ENCODE data around the gene CNTN1. TPM values are rescaled to one million over a fixed set of nuclear protein-coding genes. Genes with fewer than 3 reads are reported as not detected.

CNTN1 gene
- total and polyA plus RNA-seq, 10 donors = 0.50 to 12.3 (median 5.8) TPM

DNA sequence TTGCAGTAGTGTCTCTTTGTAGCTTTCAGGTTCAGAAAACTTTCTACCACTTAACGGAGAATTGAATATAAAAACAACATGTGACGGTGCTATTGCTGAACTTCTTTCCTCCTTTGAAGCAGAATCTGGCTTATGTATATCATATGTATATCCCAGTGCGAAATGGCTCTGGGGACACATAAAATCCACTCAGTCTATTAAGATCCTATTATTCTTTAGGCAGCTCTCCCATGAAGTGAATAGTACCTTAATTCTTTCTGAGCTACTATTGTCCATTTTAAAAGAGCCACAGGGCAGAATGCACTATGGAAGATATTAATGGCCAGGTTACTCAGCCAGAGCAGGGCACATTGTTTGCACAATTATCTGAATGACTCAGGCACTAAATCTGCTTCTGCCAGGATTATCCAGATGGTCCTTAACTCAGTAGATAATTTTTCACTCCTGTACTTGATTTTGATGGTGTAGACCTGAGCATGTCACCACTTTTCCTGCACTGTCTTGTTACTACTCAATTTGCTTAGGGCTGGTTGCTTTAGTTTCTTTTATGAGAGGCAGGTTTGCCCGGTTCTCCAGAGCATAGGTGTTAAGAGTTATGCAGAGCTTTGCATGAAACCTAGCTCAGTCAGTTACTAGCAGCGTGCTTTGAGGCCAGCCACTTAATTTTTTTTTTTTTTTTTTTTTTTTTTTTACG is 5.5 kb downstream of the CNTN1 start:
- peaks cover 0 to 5% (median 2%) of the 10 kb centered on the region in 6 donors for H3K4me1 ChIP-seq

DNA sequence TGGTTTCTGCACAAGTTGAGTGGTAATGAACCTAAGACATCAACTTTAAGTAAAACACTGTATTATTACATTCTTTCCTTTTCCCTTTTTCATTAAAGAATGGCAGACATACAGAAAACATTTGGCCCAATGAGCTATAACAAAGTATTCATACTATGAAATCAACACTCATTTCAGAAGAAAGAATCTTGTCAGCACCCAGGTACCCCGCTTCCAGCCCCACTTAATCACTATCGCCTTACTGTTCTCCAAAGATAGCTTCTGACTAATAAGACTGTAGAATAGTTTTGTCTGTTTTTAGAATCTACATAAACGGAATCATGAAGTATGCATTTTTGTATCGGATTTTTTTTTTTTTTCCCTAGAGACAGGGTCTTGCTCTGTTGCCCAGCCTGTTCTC is 9.5 kb downstream of the CNTN1 start:
- intact Hi-C loops (cut with DNase I; ENCODE audit: low total_unique reads) = no loop called here
- Histone ChIP-seq H3K36me3 (no peaks in the 10 kb centered on the region), H3K27me3 (replicated peaks in 1 of 7) (no peaks in the 10 kb centered on the region), H3K27ac (no peak overlapping the region), H3K4me1 (no peaks in the 10 kb centered on the region), H3K4me3 (no peak overlapping the region), H3K9me3 (no peaks in the 10 kb centered on the region)
- WGBS, 5 donors = 69 to 85% (median 76%) methylated on average over 4 of the region's 4 CpGs
- TF ChIP-seq, protein P1, sequence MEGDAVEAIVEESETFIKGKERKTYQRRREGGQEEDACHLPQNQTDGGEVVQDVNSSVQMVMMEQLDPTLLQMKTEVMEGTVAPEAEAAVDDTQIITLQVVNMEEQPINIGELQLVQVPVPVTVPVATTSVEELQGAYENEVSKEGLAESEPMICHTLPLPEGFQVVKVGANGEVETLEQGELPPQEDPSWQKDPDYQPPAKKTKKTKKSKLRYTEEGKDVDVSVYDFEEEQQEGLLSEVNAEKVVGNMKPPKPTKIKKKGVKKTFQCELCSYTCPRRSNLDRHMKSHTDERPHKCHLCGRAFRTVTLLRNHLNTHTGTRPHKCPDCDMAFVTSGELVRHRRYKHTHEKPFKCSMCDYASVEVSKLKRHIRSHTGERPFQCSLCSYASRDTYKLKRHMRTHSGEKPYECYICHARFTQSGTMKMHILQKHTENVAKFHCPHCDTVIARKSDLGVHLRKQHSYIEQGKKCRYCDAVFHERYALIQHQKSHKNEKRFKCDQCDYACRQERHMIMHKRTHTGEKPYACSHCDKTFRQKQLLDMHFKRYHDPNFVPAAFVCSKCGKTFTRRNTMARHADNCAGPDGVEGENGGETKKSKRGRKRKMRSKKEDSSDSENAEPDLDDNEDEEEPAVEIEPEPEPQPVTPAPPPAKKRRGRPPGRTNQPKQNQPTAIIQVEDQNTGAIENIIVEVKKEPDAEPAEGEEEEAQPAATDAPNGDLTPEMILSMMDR (IDR thresholded peaks at IDR 0.05 in 8 of 11, conservative IDR thresholded peaks at IDR 0.05 in 3 of 11) = no peak
- TF ChIP-seq POLR2A (IDR thresholded peaks at IDR 0.05) (no peak), POLR2AphosphoS5 (IDR thresholded peaks at IDR 0.05) (no peak)
- DNase-seq = no peak

More for the DNA sequence above, 5.5 kb downstream of the CNTN1 start:
- no peak for TF ChIP-seq POLR2AphosphoS5 (IDR thresholded peaks at IDR 0.05)
- TF ChIP-seq POLR2A (IDR thresholded peaks at IDR 0.05) = no peak
- TF ChIP-seq, protein P1 (IDR thresholded peaks at IDR 0.05 in 8 of 11, conservative IDR thresholded peaks at IDR 0.05 in 3 of 11) = no peak
- no peaks in the 10 kb centered on the region for H3K9me3 ChIP-seq
- no peaks in the 10 kb centered on the region for H3K36me3 ChIP-seq
- H3K4me3 ChIP-seq = no peak overlapping the region
- peaks cover 0 to 25% (median 10%) of the 10 kb centered on the region in 7 donors for H3K27me3 ChIP-seq (replicated peaks in 1 of 7)
- DNase-seq = no peak
- H3K27ac ChIP-seq = no peak overlapping the region
- WGBS, 5 donors = 86 to 89% (median 86%) methylated on average over 5 to 6 of the region's 6 CpGs
- intact Hi-C loops (cut with DNase I; ENCODE audit: low total_unique reads) = no loop called here

DNA sequence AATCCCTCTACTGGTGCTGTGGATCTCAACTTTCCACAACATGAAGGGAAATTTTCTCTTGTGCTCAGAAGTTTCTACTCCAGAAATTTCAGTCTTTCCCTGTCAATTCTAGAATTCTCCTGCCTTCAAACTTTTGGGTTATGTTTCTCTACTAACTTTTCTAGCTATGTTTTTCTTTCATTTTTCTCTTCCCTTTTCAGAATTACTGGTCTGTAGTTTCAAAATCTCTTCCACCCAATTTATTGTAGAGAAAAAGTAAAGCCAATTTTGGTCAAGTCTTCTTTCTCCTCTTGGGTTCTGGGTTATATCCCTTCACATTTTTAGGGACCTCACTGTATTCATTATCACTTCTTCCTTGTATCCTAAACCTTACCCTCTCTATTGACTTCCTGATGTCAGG is 18.9 kb downstream of the CNTN1 start:
- Histone ChIP-seq H3K36me3 (no peaks in the 10 kb centered on the region), H3K27ac (no peak overlapping the region), H3K27me3 (replicated peaks in 1 of 7) (no peaks in the 10 kb centered on the region), H3K4me1 (no peaks in the 10 kb centered on the region), H3K4me3 (no peak overlapping the region), H3K9me3 (no peaks in the 10 kb centered on the region)
- TF ChIP-seq POLR2A (IDR thresholded peaks at IDR 0.05) = no peak
- no peak for TF ChIP-seq POLR2AphosphoS5 (IDR thresholded peaks at IDR 0.05)
- TF ChIP-seq, protein P1 (IDR thresholded peaks at IDR 0.05 in 8 of 11, conservative IDR thresholded peaks at IDR 0.05 in 3 of 11) = no peak
- DNase-seq = no peak
- intact Hi-C loops (cut with DNase I; ENCODE audit: low total_unique reads) = no loop called here

DNA sequence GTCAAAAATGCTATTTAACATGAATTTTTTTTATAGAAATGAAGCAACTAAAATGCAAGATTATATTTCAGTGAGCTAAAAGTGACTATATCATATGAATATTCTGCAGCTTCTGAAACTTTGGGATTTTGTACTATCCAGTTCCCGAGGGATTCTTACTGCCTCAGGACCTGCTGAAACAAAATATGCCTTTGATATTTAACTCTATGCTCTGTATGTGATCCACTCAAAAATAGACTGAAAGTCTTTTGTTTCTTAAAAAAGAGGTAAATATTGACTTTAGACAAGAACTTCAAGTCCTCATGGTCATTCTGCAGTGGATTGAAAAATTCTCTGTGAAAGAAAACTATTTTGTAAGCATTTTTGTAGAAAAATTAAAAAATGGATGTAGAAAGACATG is 22.4 kb downstream of the CNTN1 start:
- TF ChIP-seq POLR2AphosphoS5 (IDR thresholded peaks at IDR 0.05) (no peak), POLR2A (IDR thresholded peaks at IDR 0.05) (no peak)
- TF ChIP-seq, protein P1 (IDR thresholded peaks at IDR 0.05 in 8 of 11, conservative IDR thresholded peaks at IDR 0.05 in 3 of 11) = no peak
- H3K27me3 ChIP-seq (replicated peaks in 1 of 7) = no peaks in the 10 kb centered on the region
- WGBS, 5 donors = 0 to 91% (median 57%) methylated on average over 1 of the region's 1 CpG
- no peak overlapping the region for H3K27ac ChIP-seq
- no peak for DNase-seq
- H3K9me3 ChIP-seq = no peaks in the 10 kb centered on the region
- no peaks in the 10 kb centered on the region for H3K36me3 ChIP-seq
- H3K4me1 ChIP-seq = no peaks in the 10 kb centered on the region
- no peak overlapping the region for H3K4me3 ChIP-seq
- intact Hi-C loops (cut with DNase I; ENCODE audit: low total_unique reads) = no loop called here
